ENCODE results near the gene TSPAN7.

DNA sequence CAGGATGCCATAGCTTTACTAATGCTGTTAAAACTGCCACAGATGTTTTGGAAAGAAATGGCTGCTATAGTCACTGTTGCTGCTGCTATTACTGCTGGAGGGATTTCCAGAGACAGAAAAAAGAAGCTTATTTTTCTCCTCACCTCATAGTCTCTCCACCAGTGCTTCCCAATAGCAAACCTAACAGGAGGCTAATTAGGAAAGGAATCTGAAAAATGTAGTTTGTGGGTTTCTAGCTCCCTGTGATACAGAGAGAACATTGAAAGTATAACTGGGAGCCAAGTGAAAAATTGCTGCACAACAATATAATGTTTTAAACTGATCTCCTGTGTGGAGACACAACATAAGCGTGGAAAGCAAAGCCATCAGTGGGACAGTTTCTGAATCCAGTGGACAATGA, 8.6 kb upstream of the TSPAN7 start:
- TF ChIP-seq, protein P1, sequence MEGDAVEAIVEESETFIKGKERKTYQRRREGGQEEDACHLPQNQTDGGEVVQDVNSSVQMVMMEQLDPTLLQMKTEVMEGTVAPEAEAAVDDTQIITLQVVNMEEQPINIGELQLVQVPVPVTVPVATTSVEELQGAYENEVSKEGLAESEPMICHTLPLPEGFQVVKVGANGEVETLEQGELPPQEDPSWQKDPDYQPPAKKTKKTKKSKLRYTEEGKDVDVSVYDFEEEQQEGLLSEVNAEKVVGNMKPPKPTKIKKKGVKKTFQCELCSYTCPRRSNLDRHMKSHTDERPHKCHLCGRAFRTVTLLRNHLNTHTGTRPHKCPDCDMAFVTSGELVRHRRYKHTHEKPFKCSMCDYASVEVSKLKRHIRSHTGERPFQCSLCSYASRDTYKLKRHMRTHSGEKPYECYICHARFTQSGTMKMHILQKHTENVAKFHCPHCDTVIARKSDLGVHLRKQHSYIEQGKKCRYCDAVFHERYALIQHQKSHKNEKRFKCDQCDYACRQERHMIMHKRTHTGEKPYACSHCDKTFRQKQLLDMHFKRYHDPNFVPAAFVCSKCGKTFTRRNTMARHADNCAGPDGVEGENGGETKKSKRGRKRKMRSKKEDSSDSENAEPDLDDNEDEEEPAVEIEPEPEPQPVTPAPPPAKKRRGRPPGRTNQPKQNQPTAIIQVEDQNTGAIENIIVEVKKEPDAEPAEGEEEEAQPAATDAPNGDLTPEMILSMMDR (IDR thresholded peaks at IDR 0.05) = no peak
- TF ChIP-seq EZH2 (IDR thresholded peaks at IDR 0.05) (no peak), EZH2phosphoT487 (IDR thresholded peaks at IDR 0.05) (no peak)
